Fibroblast of the aortic adventitia (primary cell): Measurements from ENCODE around the gene NRP1. TPM values are rescaled to one million over a fixed set of nuclear protein-coding genes. Genes with fewer than 3 reads are reported as not detected.

Source experiments
- DNase-seq: peaks from one replicate; pipeline ENCODE4 v3.0.0-alpha.2; 2010; ENCODE audit warnings: low read depth
- H3K4me3 ChIP-seq: 2 replicates; pipeline ENCODE4 v1.5.1; 2011; ENCODE audit warnings: low read depth, mild to moderate bottlenecking, control low read depth, low read length, moderate library complexity
- total RNA-seq: library from RNA; depleted of rRNA; stranded (reverse); fragments of >200 nt; gene quantifications from 2 replicates; pipeline ENCODE4 v1.2.3, GENCODE V29; 2012; ENCODE audit warnings: low replicate concordance
- TF ChIP-seq, protein P1 (sequence below): IDR thresholded peaks from 2 replicates; pipeline ENCODE4 v1.5.1; 2011; ENCODE audit warnings: mild to moderate bottlenecking, low read length, control low read depth, inconsistent platforms; ENCODE audit not compliant: insufficient read depth

Gene NRP1
- total RNA-seq, 1 donor, result 455 TPM

DNA sequence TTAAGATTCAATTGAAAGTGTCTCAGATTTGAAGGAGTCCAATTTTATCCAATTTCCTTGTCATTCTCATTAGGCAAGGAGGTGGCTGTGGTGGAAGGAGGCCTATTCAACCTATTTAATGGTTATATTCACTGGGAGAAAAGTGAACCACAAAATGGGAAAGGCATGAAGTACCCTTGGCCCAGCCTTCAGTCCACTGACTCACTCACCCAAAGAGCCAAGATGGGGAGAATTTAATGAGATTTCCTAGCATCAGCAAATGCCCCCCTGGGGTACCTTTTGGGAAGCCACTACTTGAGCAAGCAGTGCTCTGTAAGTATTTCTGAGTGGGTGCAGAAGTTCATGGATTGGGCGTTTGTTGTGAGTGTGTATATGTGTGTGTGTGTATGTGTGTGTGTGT is 144.1 kb downstream of the NRP1 start:
- DNase-seq, result peak; percentile 50
- no peak overlapping the region for H3K4me3 ChIP-seq
- TF ChIP-seq, protein P1, sequence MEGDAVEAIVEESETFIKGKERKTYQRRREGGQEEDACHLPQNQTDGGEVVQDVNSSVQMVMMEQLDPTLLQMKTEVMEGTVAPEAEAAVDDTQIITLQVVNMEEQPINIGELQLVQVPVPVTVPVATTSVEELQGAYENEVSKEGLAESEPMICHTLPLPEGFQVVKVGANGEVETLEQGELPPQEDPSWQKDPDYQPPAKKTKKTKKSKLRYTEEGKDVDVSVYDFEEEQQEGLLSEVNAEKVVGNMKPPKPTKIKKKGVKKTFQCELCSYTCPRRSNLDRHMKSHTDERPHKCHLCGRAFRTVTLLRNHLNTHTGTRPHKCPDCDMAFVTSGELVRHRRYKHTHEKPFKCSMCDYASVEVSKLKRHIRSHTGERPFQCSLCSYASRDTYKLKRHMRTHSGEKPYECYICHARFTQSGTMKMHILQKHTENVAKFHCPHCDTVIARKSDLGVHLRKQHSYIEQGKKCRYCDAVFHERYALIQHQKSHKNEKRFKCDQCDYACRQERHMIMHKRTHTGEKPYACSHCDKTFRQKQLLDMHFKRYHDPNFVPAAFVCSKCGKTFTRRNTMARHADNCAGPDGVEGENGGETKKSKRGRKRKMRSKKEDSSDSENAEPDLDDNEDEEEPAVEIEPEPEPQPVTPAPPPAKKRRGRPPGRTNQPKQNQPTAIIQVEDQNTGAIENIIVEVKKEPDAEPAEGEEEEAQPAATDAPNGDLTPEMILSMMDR, result no peak

DNA sequence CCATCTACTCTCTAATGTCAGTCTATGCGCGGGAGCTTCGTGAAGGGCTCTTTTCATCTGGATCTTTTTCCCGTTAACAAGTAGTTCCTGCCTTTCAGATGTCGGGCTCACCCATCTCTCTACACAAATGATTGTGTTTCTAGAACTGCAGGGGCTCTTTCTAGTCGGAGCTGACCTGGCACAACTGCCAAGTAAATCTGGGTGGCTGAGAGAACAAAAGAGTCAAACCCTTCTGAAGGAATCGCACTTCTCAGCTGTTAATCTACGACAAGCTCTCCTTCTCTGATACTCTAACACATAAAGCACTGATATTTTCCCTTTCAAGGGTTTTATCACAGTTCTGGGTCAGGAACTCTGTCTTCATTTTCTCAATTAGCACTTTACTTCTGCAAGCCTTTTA is 144.7 kb downstream of the NRP1 start:
- TF ChIP-seq, protein P1, result no peak
- DNase-seq, result no peak
- no peak overlapping the region for H3K4me3 ChIP-seq

DNA sequence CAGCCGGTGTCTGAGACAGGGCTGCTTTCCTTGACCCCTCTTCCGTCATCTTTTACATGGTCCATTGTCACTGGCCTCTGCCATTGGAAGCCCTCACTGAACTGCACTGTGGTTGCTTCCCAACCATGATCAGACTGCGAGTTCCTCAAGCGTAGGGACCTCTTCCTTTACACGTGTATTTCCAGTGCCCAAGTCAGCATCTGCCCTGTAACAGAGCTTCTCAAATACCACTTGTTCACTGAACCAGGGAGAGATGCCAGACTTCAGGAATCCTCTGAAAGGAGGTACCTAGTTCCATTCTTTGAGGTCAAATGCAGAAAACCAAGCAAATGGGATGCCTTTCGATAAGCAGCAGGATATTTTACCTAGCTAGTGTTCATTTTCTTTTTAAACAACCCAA is 145.1 kb downstream of the NRP1 start:
- H3K4me3 ChIP-seq, result no peak overlapping the region
- TF ChIP-seq, protein P1, result no peak
- no peak for DNase-seq

DNA sequence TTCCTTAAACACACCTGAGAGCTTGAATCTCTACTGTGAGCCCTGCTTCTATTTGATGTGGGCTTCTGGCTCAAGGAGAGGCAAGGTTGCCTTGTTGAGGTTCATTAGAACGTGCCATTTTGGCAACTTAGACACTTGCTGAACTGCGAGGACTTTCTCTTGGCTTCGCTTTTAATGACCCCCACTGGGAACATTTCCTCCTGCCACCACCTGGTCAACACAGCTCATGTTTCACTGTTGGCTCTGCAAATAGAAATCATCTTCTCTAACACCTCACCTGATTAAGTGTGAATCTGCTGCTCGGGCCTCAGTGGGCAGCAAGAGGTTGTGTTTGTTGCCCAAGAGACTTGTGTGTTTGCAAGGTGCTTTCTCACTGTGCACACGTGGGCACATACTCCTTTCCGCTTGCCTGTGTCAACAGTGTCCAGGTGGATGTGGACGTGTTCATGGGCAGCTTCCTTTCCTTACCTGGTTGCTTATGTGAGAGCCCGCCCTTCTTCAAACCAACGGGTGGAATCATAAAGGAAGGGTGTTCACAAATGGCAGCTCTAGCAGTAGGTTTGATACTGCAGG is 147.0 kb downstream of the NRP1 start:
- no peak overlapping the region for H3K4me3 ChIP-seq
- TF ChIP-seq, protein P1, result no peak
- no peak for DNase-seq

DNA sequence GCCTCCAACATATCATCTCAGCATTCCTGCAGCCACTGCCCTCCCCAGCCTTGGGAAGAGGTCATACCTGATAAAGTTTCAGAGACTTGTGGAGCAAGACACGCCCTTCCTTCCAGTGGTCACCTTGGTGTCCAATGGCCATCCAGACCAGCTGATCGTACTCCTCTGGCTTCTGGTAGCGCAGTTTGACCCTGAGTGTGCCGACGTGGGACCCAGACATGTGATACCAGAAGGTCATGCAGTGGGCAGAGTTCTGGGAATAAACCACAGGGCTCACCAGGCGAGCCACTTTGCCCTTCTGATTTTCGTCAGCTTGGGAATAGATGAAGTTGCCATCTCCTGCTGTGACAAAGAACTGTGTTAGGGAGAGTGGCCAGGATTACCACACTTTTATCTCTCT is 148.3 kb downstream of the NRP1 start:
- no peak for DNase-seq
- TF ChIP-seq, protein P1, result no peak
- no peak overlapping the region for H3K4me3 ChIP-seq

DNA sequence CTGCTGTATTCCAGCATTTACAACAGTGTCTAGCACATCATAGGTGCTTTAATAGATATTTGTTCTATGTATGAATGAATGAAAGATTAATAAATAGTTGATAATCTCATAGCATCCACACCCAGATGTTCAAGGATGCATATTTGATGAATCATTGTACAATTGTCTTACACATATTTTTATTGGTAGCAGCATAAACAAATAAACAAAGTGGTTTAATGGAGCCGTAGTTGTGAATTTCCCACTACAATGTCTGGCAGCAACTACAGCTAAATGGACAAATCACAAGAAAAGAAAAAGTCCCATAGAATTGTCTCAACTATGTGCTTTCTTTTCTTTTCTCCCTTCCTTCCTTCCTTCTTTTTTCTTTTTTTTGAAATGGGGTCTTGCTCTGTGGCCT is 150.8 kb downstream of the NRP1 start:
- TF ChIP-seq, protein P1, result no peak
- no peak overlapping the region for H3K4me3 ChIP-seq
- no peak for DNase-seq

DNA sequence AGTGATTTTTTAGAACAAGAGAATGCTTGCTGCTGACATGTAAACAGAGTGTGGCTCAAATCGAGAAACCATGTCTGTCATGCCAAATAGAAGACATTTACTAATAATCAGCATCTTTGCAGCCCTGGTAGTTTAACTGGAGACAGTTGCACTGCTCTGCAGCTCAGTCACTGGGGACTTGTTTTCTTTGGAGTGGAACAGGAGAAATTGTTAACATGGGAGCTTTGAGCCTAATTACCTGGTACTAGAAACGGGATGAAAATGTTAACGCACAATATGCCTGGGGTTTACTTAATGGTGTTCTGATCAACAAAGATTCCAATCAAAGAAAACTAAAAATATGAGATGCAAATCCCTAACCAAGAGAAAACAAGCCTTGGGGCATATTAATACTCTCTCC is 153.5 kb downstream of the NRP1 start:
- TF ChIP-seq, protein P1, result no peak
- DNase-seq, result no peak
- no peak overlapping the region for H3K4me3 ChIP-seq
